Suprapubic skin (tissue), 3 donors: ENCODE results near the gene PAXX.

Experiments
- EP300 ChIP-seq: sonication (generic); formaldehyde crosslinking; IDR thresholded peaks from one replicate; pipeline ENCODE4 v1.6.1; 2017; ENCODE audit warnings: antibody characterized with exemption
- POLR2A ChIP-seq, 2 donors: fragments of 450-650 bp; IDR thresholded peaks; one replicate each; pipeline ENCODE4 v1.6.1; 2017; ENCODE audit warnings: antibody characterized with exemption in 2 of 2, mild to moderate bottlenecking in 2 of 2, moderate library complexity in 2 of 2
- TF ChIP-seq, protein P1 (sequence below), 2 donors: fragments of 200-600 bp in 1 of 2; fragments of 450-650 bp in 1 of 2; sonication (generic) in 1 of 2; IDR thresholded peaks; one replicate each; pipeline ENCODE4 v1.5.1; 2016 to 2019; ENCODE audit warnings: antibody characterized with exemption in 2 of 2, mild to moderate bottlenecking in 1 of 2, moderate library complexity in 1 of 2

DNA sequence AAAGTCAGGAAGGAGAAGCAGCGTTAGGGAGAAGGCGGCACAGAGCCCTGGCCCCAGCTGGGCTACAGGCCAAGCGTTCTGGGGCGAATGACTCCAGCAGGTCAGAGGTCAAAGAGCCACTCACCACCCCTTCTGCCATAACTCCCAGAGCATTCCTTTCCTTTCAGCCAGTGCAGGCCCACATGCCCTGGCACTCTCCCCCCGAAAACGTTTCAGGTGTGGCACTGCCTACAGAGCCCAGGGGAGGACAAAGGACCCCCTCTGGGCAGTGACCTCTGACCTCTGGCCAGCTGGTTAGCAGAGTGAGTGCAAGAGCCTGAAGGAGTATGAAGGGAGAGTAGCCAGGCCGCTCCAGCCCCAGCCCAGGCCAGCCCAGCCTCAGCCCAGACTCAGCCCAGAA lies 30.9 kb downstream of the PAXX start:
- TF ChIP-seq, protein P1, sequence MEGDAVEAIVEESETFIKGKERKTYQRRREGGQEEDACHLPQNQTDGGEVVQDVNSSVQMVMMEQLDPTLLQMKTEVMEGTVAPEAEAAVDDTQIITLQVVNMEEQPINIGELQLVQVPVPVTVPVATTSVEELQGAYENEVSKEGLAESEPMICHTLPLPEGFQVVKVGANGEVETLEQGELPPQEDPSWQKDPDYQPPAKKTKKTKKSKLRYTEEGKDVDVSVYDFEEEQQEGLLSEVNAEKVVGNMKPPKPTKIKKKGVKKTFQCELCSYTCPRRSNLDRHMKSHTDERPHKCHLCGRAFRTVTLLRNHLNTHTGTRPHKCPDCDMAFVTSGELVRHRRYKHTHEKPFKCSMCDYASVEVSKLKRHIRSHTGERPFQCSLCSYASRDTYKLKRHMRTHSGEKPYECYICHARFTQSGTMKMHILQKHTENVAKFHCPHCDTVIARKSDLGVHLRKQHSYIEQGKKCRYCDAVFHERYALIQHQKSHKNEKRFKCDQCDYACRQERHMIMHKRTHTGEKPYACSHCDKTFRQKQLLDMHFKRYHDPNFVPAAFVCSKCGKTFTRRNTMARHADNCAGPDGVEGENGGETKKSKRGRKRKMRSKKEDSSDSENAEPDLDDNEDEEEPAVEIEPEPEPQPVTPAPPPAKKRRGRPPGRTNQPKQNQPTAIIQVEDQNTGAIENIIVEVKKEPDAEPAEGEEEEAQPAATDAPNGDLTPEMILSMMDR (IDR thresholded peaks at IDR 0.05), result no peak
- no peak for TF ChIP-seq EP300
- no peak for TF ChIP-seq POLR2A (IDR thresholded peaks at IDR 0.05)
